KOPT-K1 (cell line): Measurements from ENCODE around the gene DYRK3.

Experiments used
- H3K27ac ChIP-seq: fragments of 200-600 bp; sonication (generic); 2 replicates; pipeline ENCODE4 v1.5.1; 2016; ENCODE audit warnings: antibody characterized with exemption, mild to moderate bottlenecking, low read depth, low read length; ENCODE audit not compliant: poor library complexity, severe bottlenecking
- H3K36me3 ChIP-seq: fragments of 200-600 bp; sonication (generic); 2 replicates; pipeline ENCODE4 v1.5.1; 2017; ENCODE audit warnings: antibody characterized with exemption, mild to moderate bottlenecking, low read length, moderate library complexity; ENCODE audit not compliant: insufficient read depth
- H3K9me3 ChIP-seq: fragments of 200-600 bp; sonication (generic); 2 replicates; pipeline ENCODE4 v1.5.1; 2017; ENCODE audit warnings: antibody characterized with exemption, low read length, mild to moderate bottlenecking; ENCODE audit not compliant: insufficient read depth, poor library complexity, severe bottlenecking

Gene DYRK3

GRCh38 chr1:206694171-206695124 lies 59.1 kb downstream of the DYRK3 start:
- no peaks in the 10 kb centered on the region for H3K9me3 ChIP-seq
- peaks cover 7% of the 10 kb centered on the region; the same call in 1 of the 2 replicates for H3K36me3 ChIP-seq
- no peak overlapping the region for H3K27ac ChIP-seq

GRCh38 chr1:206695733-206696132 lies 60.4 kb downstream of the DYRK3 start:
- H3K27ac ChIP-seq, result no peak overlapping the region
- H3K9me3 ChIP-seq, result no peaks in the 10 kb centered on the region
- peaks cover 7% of the 10 kb centered on the region; the same call in 1 of the 2 replicates for H3K36me3 ChIP-seq

- Histone ChIP-seq H3K9me3 (no peaks in the 10 kb centered on the region), H3K36me3 (peaks cover 7% of the 10 kb centered on the region; the same call in 1 of the 2 replicates), H3K27ac (no peak overlapping the region)
Measured at GRCh38 chr1:206696812-206697585, 61.7 kb downstream of the DYRK3 start.

GRCh38 chr1:206698011-206698410 lies 62.7 kb downstream of the DYRK3 start:
- no peaks in the 10 kb centered on the region for H3K9me3 ChIP-seq
- peaks cover 7% of the 10 kb centered on the region; the same call in 1 of the 2 replicates for H3K36me3 ChIP-seq
- H3K27ac ChIP-seq, result no peak overlapping the region
